RPMI7951 (cell line): ENCODE results near the gene SLC9C2. TPM values are rescaled to one million over a fixed set of nuclear protein-coding genes. Genes with fewer than 3 reads are reported as not detected.

Experiments
- DNase-seq: peaks from one replicate; pipeline ENCODE4 v3.0.0-alpha.2; 2012; ENCODE audit warnings: low read depth
- total RNA-seq: library from RNA; depleted of rRNA; stranded (reverse); fragments of >200 nt; shearing (Covaris generic); gene quantifications from 2 replicates; pipeline ENCODE4 v1.2.3, GENCODE V29; 2014; rRNA removed

SLC9C2 gene
- total RNA-seq, 1 experiment from 2014 or later = not detected

DNA sequence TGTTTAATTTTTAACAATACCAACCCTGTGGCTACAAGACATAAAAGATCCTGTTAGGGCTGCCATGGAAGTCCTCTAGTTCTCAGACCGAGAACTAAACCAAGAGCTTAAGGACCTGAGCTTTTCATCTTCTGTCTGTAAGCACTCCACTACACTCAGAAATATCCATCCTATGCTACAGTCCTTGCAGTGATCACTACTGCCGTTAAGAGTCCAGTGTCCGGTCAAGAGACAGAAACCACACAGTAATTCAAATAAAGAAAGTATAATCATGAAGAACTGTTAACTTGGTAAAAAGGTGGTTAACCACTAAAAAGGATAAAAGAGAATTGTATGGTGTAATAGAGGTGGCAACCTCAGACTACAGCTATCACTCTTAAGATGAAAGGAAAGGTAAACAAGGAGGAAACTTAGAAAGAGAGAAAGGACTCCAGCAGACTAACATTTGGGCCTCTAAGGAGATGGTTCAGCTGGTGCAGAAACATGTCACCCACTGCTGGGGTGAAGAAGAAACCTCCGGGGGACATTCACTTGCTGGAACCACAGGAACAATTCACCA, 147.8 kb downstream of the SLC9C2 start:
- DNase-seq = no peak

DNA sequence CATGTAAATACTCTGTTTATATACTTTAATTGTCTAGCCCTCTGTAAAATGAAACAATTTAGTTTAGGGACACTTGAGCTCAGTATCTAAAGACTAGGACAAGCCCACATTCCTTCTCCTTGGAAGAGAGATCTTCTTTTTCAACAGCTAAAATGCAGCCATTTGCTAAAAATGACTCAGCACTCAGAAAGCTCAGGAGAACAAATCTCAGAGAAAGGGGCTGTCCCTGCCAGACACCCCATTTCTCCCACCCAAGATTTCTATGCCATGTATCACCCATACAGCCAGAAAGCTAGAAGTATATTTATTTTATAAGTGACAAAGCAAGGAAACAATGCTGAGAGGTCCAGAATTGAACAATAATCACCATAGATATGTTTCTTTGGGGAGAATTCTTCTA, 148.9 kb downstream of the SLC9C2 start:
- no peak for DNase-seq

DNA sequence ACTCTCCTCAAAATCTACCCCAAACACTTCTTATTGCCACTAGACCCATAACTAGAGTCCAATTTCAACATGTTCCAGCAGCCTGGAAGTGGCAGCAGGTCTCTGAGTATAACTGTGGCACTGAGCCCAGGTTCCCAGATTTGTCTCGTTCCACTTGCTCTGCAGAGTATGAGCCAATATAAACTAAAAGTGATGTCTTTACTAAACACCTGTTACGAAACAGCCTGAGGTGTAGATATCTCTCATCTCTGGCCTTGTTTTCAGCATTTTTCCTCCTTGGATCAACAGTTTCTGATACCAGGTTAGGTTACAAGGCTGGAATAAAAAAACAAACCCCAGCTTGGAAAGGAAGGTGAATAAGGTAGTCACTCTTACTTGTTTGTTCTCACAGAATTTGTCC, 150.9 kb downstream of the SLC9C2 start:
- no peak for DNase-seq

Other genes starting within 250 kb of the SLC9C2 start
- gene PRDX6, start 125.7 kb downstream of the SLC9C2 start, total RNA-seq = 317 and 355 TPM in 2 replicates
- not detected in 2 replicates for gene TEX50, start 32.3 kb upstream of the SLC9C2 start, total RNA-seq
- gene ANKRD45, start 66.8 kb upstream of the SLC9C2 start, total RNA-seq = not detected in 2 replicates
- 16.3 and 20.2 TPM in 2 replicates for gene KLHL20, start 111.9 kb upstream of the SLC9C2 start, total RNA-seq
- 34.1 and 39.2 TPM in 2 replicates for gene DARS2, start 221.6 kb upstream of the SLC9C2 start, total RNA-seq
- 39.3 and 53.7 TPM in 2 replicates for gene CENPL, start 221.8 kb upstream of the SLC9C2 start, total RNA-seq